Endothelial cell of umbilical vein (primary cell): ENCODE measurements around the gene AKAP6. TPM values are rescaled to one million over a fixed set of nuclear protein-coding genes. Genes with fewer than 3 reads are reported as not detected.

ENCODE experiments used
- BruUV-seq: library from RNA; stranded (reverse); fragments of 400-500 nt; replicated peaks from 2 replicates; lab custom pipeline; 2021; lab: Mats Ljungman, UMichigan
- CTCF ChIA-PET: fragments of 300-600, 350-600 bp; sonication (Branson Sonifier 250); formaldehyde crosslinking; loops from one replicate; lab custom pipeline; 2021; ENCODE audit warnings: antibody characterized with exemption, inconsistent platforms; lab: Charles Lee
- POLR2A ChIA-PET: fragments of 300-600, 350-600 bp; sonication (Branson Sonifier 250); formaldehyde crosslinking; loops from one replicate; lab custom pipeline; 2021; ENCODE audit warnings: antibody characterized with exemption, inconsistent platforms; lab: Charles Lee
- DNase-seq: peaks from one replicate; pipeline ENCODE4 v3.0.0-alpha.2; 2011; ENCODE audit warnings: low read depth, low spot score
- FAIRE-seq: peaks from 2 replicates; lab custom pipeline; 2011; peaks lifted over from hg19 to GRCh38; lab: Jason Lieb, UNC
- H2AFZ ChIP-seq: 2 replicates; pipeline ENCODE4 v1.6.0; 2012; ENCODE audit warnings: low read depth, low read length, control low read depth, inconsistent platforms
- H3K27ac ChIP-seq: 2 replicates; pipeline ENCODE4 v1.5.1; 2011; ENCODE audit warnings: low read depth, mild to moderate bottlenecking, control low read depth, low read length, moderate library complexity; ENCODE audit not compliant: insufficient read depth
- H3K27me3 ChIP-seq, 2 experiments: 2 replicates each; pipeline versions ENCODE4 v1.6.0 to v1.6.1; 2011; ENCODE audit warnings: low read length in 2 of 2, mixed read lengths in 1 of 2; ENCODE audit not compliant: control insufficient read depth in 2 of 2, insufficient read depth in 2 of 2
- H3K36me3 ChIP-seq, 2 experiments: 2 replicates in 1 of 2; 3 replicates in 1 of 2; pipeline ENCODE4 v1.5.1; 2011; ENCODE audit warnings: low read length in 2 of 2, mild to moderate bottlenecking in 1 of 2, moderate library complexity in 1 of 2; ENCODE audit not compliant: control insufficient read depth in 2 of 2, insufficient read depth in 2 of 2; ENCODE audit errors: extremely low read depth in 1 of 2
- H3K4me1 ChIP-seq: 3 replicates; pipeline ENCODE4 v1.5.1; 2011; ENCODE audit warnings: mild to moderate bottlenecking, low read length; ENCODE audit not compliant: control insufficient read depth, insufficient read depth; ENCODE audit errors: extremely low read depth
- H3K4me2 ChIP-seq: 2 replicates; pipeline ENCODE4 v1.6.1; 2011; ENCODE audit warnings: low read length, control low read depth, mixed read lengths; ENCODE audit not compliant: insufficient read depth
- H3K4me3 ChIP-seq, 3 experiments: fragments of 200-600 bp in 1 of 3; sonication (generic), shearing (Covaris generic) in 1 of 3; replicated peaks in 1 of 3; 2 replicates each; pipeline ENCODE4 v1.5.1; 2011 to 2016; ENCODE audit warnings: control low read depth in 3 of 3, low read length in 3 of 3, mild to moderate bottlenecking in 2 of 3, inconsistent platforms in 1 of 3, low read depth in 1 of 3, moderate library complexity in 1 of 3; ENCODE audit not compliant: insufficient read depth in 1 of 3
- H3K79me2 ChIP-seq: 2 replicates; pipeline ENCODE4 v1.6.0; 2012; ENCODE audit warnings: low read length, inconsistent platforms; ENCODE audit not compliant: control insufficient read depth, insufficient read depth
- H3K9ac ChIP-seq: replicated peaks from 2 replicates; pipeline ENCODE3; 2011; ENCODE audit warnings: low read length, control low read depth; ENCODE audit not compliant: insufficient read depth; ENCODE audit errors: extremely low read depth
- H3K9me1 ChIP-seq: replicated peaks from 3 replicates; pipeline ENCODE4 v1.6.0; 2011; ENCODE audit warnings: mild to moderate bottlenecking, low read length; ENCODE audit not compliant: control insufficient read depth, insufficient read depth; ENCODE audit errors: extremely low read depth
- H3K9me3 ChIP-seq: replicated peaks from 2 replicates; pipeline ENCODE4 v1.5.1; 2012; ENCODE audit warnings: low read length, inconsistent platforms; ENCODE audit not compliant: control insufficient read depth, insufficient read depth
- H4K20me1 ChIP-seq: replicated peaks from 2 replicates; pipeline ENCODE3; 2011; ENCODE audit warnings: mild to moderate bottlenecking, low read length; ENCODE audit not compliant: control insufficient read depth, insufficient read depth; ENCODE audit errors: extremely low read depth
- EZH2 ChIP-seq: IDR thresholded peaks from 2 replicates; pipeline ENCODE4 v1.6.1; 2012; ENCODE audit warnings: borderline replicate concordance, low read depth, mild to moderate bottlenecking, moderate library complexity, low read length, inconsistent platforms; ENCODE audit not compliant: severe bottlenecking
- FOS ChIP-seq: IDR thresholded peaks from 2 replicates; pipeline ENCODE4 v1.6.1; 2011; ENCODE audit warnings: mild to moderate bottlenecking, low read length, moderate library complexity, borderline replicate concordance; ENCODE audit not compliant: insufficient read depth
- GATA2 ChIP-seq: IDR thresholded peaks from 2 replicates; pipeline ENCODE4 v1.7.0; 2011; ENCODE audit warnings: low read depth, mild to moderate bottlenecking, moderate library complexity, mixed read lengths, low read length; ENCODE audit not compliant: insufficient read length, insufficient read depth
- JUN ChIP-seq: IDR thresholded peaks from 2 replicates; pipeline ENCODE4 v1.6.1; 2011; ENCODE audit warnings: borderline replicate concordance, low read depth; ENCODE audit not compliant: insufficient read length, insufficient read depth
- MYC ChIP-seq: IDR thresholded peaks from one replicate; pipeline ENCODE4 v1.6.1; 2011; ENCODE audit warnings: mild to moderate bottlenecking, low read depth, low read length
- POLR2A ChIP-seq: IDR thresholded peaks from 2 replicates; pipeline ENCODE4 v1.6.1; 2012; ENCODE audit warnings: low read depth, mild to moderate bottlenecking, control low read depth, low read length
- POLR2AphosphoS5 ChIP-seq: IDR thresholded peaks from 2 replicates; pipeline ENCODE4 v1.6.1; 2012; ENCODE audit warnings: low read depth, mild to moderate bottlenecking, control low read depth, low read length, moderate library complexity; ENCODE audit not compliant: insufficient read depth
- dilution Hi-C: fragments of 300-500 bp; cut with MboI; formaldehyde crosslinking; loops from one replicate; pipeline ENCODE4 v1.15.0; 2019; ENCODE audit warnings: low sequenced_read_pairs; ENCODE audit not compliant: extremely low pct_ligation_motif_present
- intact Hi-C: fragments of 100-400 bp; cut with micrococcal nuclease; formaldehyde crosslinking; loops from one replicate; pipeline ENCODE4 v1.10.0; 2022
- polyA plus RNA-seq, 4 experiments: library from polyadenylated mRNA; depleted of rRNA in 3 of 4; stranded (reverse) in 3 of 4; unstranded in 1 of 4; fragments of >200 nt; gene quantifications; 2 replicates each; pipeline versions ENCODE4 v1.2.1 to v1.2.3, GENCODE V29; 2011 to 2012; ENCODE audit warnings: missing spikeins in 1 of 4
- total RNA-seq: library from RNA; stranded (reverse); gene quantifications from 2 replicates; pipeline ENCODE4 v1.2.3, GENCODE V29; 2021
- TF ChIP-seq, protein P1 (sequence below), 2 donors: IDR thresholded peaks; 1 replicate in 1 of 2; 2 replicates in 1 of 2; pipeline ENCODE4 v1.5.1; 2011; ENCODE audit warnings: low read length in 2 of 2, mild to moderate bottlenecking in 2 of 2, moderate library complexity in 2 of 2, control low read depth in 1 of 2, inconsistent platforms in 1 of 2, low read depth in 1 of 2; ENCODE audit not compliant: insufficient read depth in 1 of 2; ENCODE audit errors: extremely low read depth in 1 of 2
- TF ChIP-seq, protein P2 (sequence below): IDR thresholded peaks from 2 replicates; pipeline ENCODE4 v1.6.1; 2011; ENCODE audit not compliant: insufficient read depth, insufficient read length

The AKAP6 gene
- total and polyA plus RNA-seq, 2 donors (not counting 3 experiments of a cell fraction or from before 2014, with no cell fraction given) = 0.03 to 0.49 TPM

DNA sequence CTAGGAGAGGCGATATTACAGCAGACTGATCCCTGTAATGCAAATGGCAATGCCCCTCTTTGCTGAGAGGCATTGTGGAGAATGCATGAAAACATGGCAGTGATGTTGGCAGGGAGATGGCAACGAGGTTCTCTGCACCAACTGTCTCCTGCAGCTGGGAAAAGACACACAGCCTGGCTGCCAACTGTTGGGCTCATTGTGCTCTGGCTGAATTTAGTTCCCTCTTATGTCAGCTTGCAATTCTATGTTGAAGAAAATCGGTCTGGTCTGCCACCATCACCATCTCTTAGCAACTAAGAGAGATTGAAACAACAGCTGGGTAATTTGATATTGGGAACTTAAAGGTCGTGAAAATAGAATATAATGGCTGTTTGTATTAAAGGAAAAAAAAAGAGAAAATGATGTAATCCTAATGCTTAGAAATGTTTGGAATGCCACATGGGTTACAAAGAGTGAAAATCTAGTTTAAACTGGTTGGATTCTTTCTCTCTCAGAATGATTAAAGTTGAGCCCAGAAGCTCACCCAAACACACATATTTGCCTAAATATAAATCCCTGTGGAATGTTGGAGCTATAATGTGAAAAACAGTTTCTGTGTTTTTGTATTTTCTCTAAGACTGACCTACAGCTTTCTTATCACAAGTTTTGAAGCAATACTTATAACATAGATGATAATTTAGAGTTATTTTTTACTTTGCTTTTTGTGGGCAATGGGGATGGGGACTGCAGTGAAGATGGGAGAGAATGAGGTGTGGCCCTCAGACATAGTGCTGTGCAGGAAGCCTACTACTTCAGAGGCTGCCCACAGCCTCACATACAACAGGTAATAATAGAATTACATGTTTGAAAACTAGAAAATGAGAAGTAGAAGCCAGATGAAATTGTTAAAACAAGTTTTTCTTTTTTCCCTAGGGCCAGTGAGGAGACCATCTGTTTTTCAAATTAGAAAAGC is 143.7 kb downstream of the AKAP6 start:
- H2AFZ ChIP-seq = no peak overlapping the region
- no peaks in the 10 kb centered on the region for H3K36me3 ChIP-seq
- CTCF ChIA-PET = interaction anchor here (0.6 to 5.9 kb wide), 8 partner anchors 37 to 963 kb away, joined by 3 to 152 read pairs (median 5); no protein-coding TSS in a partner anchor
- TF ChIP-seq EZH2 (no peak), MYC (no peak), FOS (no peak), GATA2 (no peak), POLR2A (no peak), POLR2AphosphoS5 (no peak), JUN (no peak)
- TF ChIP-seq, protein P1, sequence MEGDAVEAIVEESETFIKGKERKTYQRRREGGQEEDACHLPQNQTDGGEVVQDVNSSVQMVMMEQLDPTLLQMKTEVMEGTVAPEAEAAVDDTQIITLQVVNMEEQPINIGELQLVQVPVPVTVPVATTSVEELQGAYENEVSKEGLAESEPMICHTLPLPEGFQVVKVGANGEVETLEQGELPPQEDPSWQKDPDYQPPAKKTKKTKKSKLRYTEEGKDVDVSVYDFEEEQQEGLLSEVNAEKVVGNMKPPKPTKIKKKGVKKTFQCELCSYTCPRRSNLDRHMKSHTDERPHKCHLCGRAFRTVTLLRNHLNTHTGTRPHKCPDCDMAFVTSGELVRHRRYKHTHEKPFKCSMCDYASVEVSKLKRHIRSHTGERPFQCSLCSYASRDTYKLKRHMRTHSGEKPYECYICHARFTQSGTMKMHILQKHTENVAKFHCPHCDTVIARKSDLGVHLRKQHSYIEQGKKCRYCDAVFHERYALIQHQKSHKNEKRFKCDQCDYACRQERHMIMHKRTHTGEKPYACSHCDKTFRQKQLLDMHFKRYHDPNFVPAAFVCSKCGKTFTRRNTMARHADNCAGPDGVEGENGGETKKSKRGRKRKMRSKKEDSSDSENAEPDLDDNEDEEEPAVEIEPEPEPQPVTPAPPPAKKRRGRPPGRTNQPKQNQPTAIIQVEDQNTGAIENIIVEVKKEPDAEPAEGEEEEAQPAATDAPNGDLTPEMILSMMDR (IDR thresholded peaks at IDR 0.05; ENCODE audit: extremely low read depth in 1 of 2, insufficient read depth in 1 of 2, low read depth in 1 of 2, low read length in 2 of 2) = no peak
- TF ChIP-seq, protein P2, sequence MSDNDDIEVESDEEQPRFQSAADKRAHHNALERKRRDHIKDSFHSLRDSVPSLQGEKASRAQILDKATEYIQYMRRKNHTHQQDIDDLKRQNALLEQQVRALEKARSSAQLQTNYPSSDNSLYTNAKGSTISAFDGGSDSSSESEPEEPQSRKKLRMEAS = no peak
- H3K9ac ChIP-seq = no peak overlapping the region
- H3K4me3 ChIP-seq = no peak overlapping the region
- no TSS peak for BruUV-seq
- H3K27ac ChIP-seq = no peak overlapping the region
- DNase-seq (peak; percentile 52), FAIRE-seq (no peak)
- peaks cover 3% of the 10 kb centered on the region for H3K4me1 ChIP-seq
- POLR2A ChIA-PET = no interaction called here
- no peaks in the 10 kb centered on the region for H3K9me1 ChIP-seq
- intact Hi-C loops (loop anchor here (5.0 kb wide), 1 partner anchor 270 kb away; the partner anchor contains the start of genes RNU6-7 and RNU6-8), dilution Hi-C loops (no loop called here)
- no peaks in the 10 kb centered on the region for H3K27me3 ChIP-seq
- H3K79me2 ChIP-seq = no peaks in the 10 kb centered on the region
- H3K4me2 ChIP-seq = no peak overlapping the region
- no peaks in the 10 kb centered on the region for H3K9me3 ChIP-seq
- H4K20me1 ChIP-seq = no peaks in the 10 kb centered on the region
